CD4-positive, CD25-positive, alpha-beta regulatory T cell (primary cell): ENCODE measurements around the gene NTRK3. TPM values are rescaled to one million over a fixed set of nuclear protein-coding genes. Genes with fewer than 3 reads are reported as not detected.

Source experiments
- ATAC-seq, 2 donors: fragments of 150-1000 bp; cut with Tn5 transposase; one replicate each; pipeline ENCODE4 v1.10.0; 2021; ENCODE audit warnings: low read depth in 2 of 2, moderate number of reproducible peaks in 2 of 2, moderate library complexity in 1 of 2
- DNase-seq, 3 donors: peaks; one replicate each; pipeline versions ENCODE4 v3.0.0 to v3.0.0-alpha.2; 2012 to 2022; ENCODE audit warnings: mixed read lengths in 1 of 3
- H3K27ac ChIP-seq: one replicate; pipeline ENCODE4 v1.7.0; 2013; ENCODE audit warnings: mild to moderate bottlenecking, low read length; ENCODE audit not compliant: insufficient read depth, poor library complexity, severe bottlenecking
- H3K27me3 ChIP-seq: one replicate; pipeline ENCODE4 v1.7.0; 2013; ENCODE audit warnings: low read length; ENCODE audit not compliant: control insufficient read depth, insufficient read depth
- H3K36me3 ChIP-seq: one replicate; pipeline ENCODE4 v1.7.0; 2013; ENCODE audit warnings: mild to moderate bottlenecking, low read length, moderate library complexity; ENCODE audit not compliant: control insufficient read depth, insufficient read depth
- H3K4me1 ChIP-seq: 2 replicates; pipeline ENCODE4 v1.7.0; 2013; ENCODE audit warnings: mild to moderate bottlenecking, low read length; ENCODE audit not compliant: insufficient read depth, control insufficient read depth, poor library complexity, severe bottlenecking
- H3K4me3 ChIP-seq: one replicate; pipeline ENCODE4 v1.7.0; 2013; ENCODE audit warnings: low read depth, mild to moderate bottlenecking, low read length, moderate library complexity
- H3K9me3 ChIP-seq, 2 experiments: 1 replicate in 1 of 2; 2 replicates in 1 of 2; pipeline ENCODE4 v1.7.0; 2013; ENCODE audit warnings: low read length in 2 of 2, mild to moderate bottlenecking in 1 of 2, moderate library complexity in 1 of 2; ENCODE audit not compliant: control insufficient read depth in 2 of 2
- H3K27ac Mint-ChIP-seq, 3 donors: one replicate each; pipeline ENCODE4 v1.8.0; 2020 to 2022; ENCODE audit warnings: mild to moderate bottlenecking in 3 of 3, mixed read lengths in 3 of 3, moderate library complexity in 2 of 3
- H3K27me3 Mint-ChIP-seq: one replicate; pipeline ENCODE4 v1.8.0; 2022; ENCODE audit warnings: mild to moderate bottlenecking, mixed read lengths
- H3K36me3 Mint-ChIP-seq: one replicate; pipeline ENCODE4 v1.8.0; 2020; ENCODE audit warnings: mixed read lengths
- H3K4me1 Mint-ChIP-seq, 4 donors: one replicate each; pipeline ENCODE4 v1.8.0; 2020 to 2022; ENCODE audit warnings: mixed read lengths in 4 of 4, mild to moderate bottlenecking in 1 of 4
- H3K4me3 Mint-ChIP-seq, 4 donors: one replicate each; pipeline ENCODE4 v1.8.0; 2020 to 2022; ENCODE audit warnings: mild to moderate bottlenecking in 4 of 4, mixed read lengths in 4 of 4, moderate library complexity in 3 of 4
- H3K9me3 Mint-ChIP-seq, 7 donors: one replicate each; pipeline ENCODE4 v1.8.0; 2020 to 2022; ENCODE audit warnings: mixed read lengths in 7 of 7, mild to moderate bottlenecking in 3 of 7, moderate library complexity in 2 of 7
- polyA plus RNA-seq, 4 donors: library from polyadenylated mRNA; unstranded; fragments of 300-500 nt; fragmentation: Illumina TruSeq; gene quantifications; one replicate each; pipeline ENCODE4 v1.2.3, GENCODE V29; 2021
- total RNA-seq: library from RNA; stranded (reverse); gene quantifications from one replicate; pipeline ENCODE4 v1.2.3, GENCODE V29; 2022

NTRK3 gene
- total and polyA plus RNA-seq, 5 donors from 2014 or later: not detected

DNA sequence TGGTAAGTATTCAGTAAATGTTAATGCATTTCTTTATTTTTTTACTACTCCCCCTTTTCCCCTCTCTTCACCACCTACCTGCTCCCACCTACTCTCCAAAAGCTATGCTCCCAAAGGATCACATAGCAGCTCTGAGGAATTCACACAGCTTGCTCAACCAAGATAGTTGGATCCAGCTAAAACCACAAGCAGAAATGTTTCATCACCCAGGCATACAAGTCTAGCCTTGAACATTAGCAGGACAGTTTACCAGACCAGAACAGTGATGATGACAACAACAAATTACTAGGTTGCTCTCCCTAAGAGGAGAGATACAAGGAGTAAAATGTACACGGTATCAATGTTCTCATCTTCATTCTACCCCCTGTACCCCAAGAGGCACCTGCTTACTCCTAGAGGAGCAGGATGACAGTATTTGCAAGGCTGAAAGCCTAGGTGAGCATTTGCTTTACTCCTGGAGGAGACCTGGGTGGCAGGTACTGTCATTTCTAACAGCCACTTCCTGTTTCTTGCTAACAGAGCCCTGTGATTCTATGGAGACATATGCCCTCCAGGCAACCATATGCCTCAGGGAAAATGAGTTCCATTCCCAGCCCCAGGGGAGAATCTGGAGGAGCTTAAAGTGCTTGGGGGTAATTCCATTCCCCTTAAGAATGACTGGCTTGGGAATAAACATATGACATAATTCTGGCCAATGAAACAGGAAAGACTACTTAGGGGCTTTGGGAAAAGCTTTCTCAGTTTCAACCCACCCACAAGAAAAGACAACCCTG lies 237.5 kb downstream of the NTRK3 start:
- Mint-ChIP-seq H3K4me1 (no peaks in the 10 kb centered on the region), H3K27ac (no peak overlapping the region), H3K9me3 (peaks cover 0 to 3% (median 0%) of the 10 kb centered on the region in 7 donors), H3K4me3 (no peak overlapping the region), H3K36me3 (no peaks in the 10 kb centered on the region), H3K27me3 (no peaks in the 10 kb centered on the region)
- no peak overlapping the region for H3K27ac ChIP-seq
- H3K9me3 ChIP-seq: no peaks in the 10 kb centered on the region
- no peaks in the 10 kb centered on the region for H3K27me3 ChIP-seq
- no peaks in the 10 kb centered on the region for H3K4me1 ChIP-seq
- no peak overlapping the region for H3K4me3 ChIP-seq
- no peaks in the 10 kb centered on the region for H3K36me3 ChIP-seq
- ATAC-seq: no peak
- no peak for DNase-seq

DNA sequence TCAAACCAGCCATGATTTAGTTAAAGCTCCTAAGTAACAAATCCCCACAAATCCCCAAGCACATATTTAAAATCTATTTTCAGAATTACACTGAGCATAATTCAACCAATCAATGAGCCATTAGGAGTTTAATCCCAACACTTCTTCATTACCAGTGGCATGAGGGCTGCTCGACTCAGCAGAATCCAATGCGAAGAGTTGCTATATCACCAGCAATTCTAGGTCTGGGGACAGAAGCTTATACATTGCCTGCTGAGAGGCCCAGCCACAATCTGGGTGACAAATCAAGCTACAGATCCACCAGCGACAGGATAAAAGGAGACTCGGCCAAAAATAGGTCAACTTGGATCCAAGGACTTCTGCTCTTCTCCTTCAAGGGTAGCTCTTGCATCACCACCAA lies 238.8 kb downstream of the NTRK3 start:
- Mint-ChIP-seq H3K27ac (no peak overlapping the region), H3K27me3 (no peaks in the 10 kb centered on the region), H3K4me1 (no peaks in the 10 kb centered on the region), H3K36me3 (no peaks in the 10 kb centered on the region), H3K4me3 (no peak overlapping the region), H3K9me3 (peaks cover 0 to 3% (median 0%) of the 10 kb centered on the region in 7 donors)
- ATAC-seq (no peak), DNase-seq (no peak)
- Histone ChIP-seq H3K27me3 (no peaks in the 10 kb centered on the region), H3K36me3 (no peaks in the 10 kb centered on the region), H3K27ac (no peak overlapping the region), H3K4me1 (no peaks in the 10 kb centered on the region), H3K4me3 (no peak overlapping the region), H3K9me3 (no peaks in the 10 kb centered on the region)

GRCh38 chr15:88016406-88016805 lies 240.1 kb downstream of the NTRK3 start:
- no peak overlapping the region for H3K4me3 Mint-ChIP-seq
- H3K36me3 Mint-ChIP-seq: no peaks in the 10 kb centered on the region
- no peaks in the 10 kb centered on the region for H3K4me1 Mint-ChIP-seq
- no peak for ATAC-seq
- no peaks in the 10 kb centered on the region for H3K36me3 ChIP-seq
- peaks cover 0 to 3% (median 0%) of the 10 kb centered on the region in 7 donors for H3K9me3 Mint-ChIP-seq
- no peaks in the 10 kb centered on the region for H3K4me1 ChIP-seq
- H3K27me3 Mint-ChIP-seq: no peaks in the 10 kb centered on the region
- H3K27ac Mint-ChIP-seq: no peak overlapping the region
- no peaks in the 10 kb centered on the region for H3K9me3 ChIP-seq
- no peak overlapping the region for H3K4me3 ChIP-seq
- no peak for DNase-seq
- no peak overlapping the region for H3K27ac ChIP-seq
- no peaks in the 10 kb centered on the region for H3K27me3 ChIP-seq

DNA sequence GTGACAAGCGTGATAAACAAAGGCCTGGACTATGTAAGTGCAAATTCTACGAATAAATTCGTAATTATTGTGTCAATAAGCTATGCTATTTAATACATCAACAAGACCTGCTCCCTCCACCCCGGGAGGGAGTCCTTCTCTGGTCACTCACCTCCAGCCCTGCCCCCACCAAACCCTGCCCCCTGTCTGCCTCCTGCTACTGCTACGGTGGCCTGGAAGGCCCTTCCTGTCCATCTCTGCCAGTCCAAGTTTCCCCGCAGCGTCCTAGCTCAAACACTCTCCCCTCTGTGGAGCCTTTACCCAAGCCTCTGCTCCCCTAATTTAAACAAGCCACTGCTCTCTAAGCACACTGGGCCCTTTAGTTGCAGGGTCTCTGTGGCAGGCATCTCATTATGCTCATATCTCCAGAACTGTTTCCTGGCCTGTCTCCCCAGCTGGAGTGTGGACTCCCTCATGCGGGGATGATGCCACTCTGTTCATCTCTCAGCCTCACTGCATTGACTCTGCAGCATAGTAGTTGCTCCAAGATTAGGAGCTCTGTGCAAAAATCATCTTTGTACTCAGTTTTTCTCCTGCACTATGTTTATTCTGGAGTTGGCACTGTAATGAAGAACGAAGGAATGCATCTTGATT lies 241.2 kb downstream of the NTRK3 start:
- Mint-ChIP-seq H3K27me3 (no peaks in the 10 kb centered on the region), H3K9me3 (peaks cover 0 to 3% (median 0%) of the 10 kb centered on the region in 7 donors), H3K36me3 (no peaks in the 10 kb centered on the region), H3K27ac (no peak overlapping the region), H3K4me1 (no peaks in the 10 kb centered on the region), H3K4me3 (no peak overlapping the region)
- ATAC-seq (no peak), DNase-seq (no peak)
- Histone ChIP-seq H3K4me1 (no peaks in the 10 kb centered on the region), H3K4me3 (no peak overlapping the region), H3K27me3 (no peaks in the 10 kb centered on the region), H3K27ac (no peak overlapping the region), H3K36me3 (no peaks in the 10 kb centered on the region), H3K9me3 (no peaks in the 10 kb centered on the region)

- ATAC-seq: no peak
Measured at GRCh38 chr15:88014454-88015160, 241.9 kb downstream of the NTRK3 start.

DNA sequence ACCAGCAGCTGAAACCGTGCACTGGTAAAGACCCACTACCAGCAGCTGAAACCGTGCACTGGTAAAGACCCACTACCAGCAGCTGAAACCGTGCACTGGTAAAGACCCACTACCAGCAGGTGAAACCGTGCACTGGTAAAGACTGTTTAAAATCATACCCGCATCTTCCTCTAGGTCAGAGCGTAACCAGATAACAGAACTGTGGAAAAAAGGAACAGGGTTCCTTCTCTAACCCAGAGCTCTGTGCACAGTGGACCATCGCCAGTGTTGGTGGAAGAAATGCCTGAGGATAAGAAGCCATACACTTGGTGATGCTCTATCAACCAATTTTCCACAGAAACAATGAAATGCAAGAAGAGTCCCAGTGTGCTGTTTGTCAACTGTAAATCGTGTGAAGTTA lies 243.4 kb downstream of the NTRK3 start:
- no peak for ATAC-seq
- H3K9me3 ChIP-seq: no peaks in the 10 kb centered on the region
- Mint-ChIP-seq H3K9me3 (peaks cover 0 to 2% (median 0%) of the 10 kb centered on the region in 7 donors), H3K4me3 (no peak overlapping the region), H3K4me1 (no peaks in the 10 kb centered on the region), H3K27ac (no peak overlapping the region), H3K27me3 (no peaks in the 10 kb centered on the region), H3K36me3 (no peaks in the 10 kb centered on the region)
- H3K4me1 ChIP-seq: no peaks in the 10 kb centered on the region
- H3K27me3 ChIP-seq: no peaks in the 10 kb centered on the region
- DNase-seq: no peak
- H3K4me3 ChIP-seq: no peak overlapping the region
- H3K27ac ChIP-seq: no peak overlapping the region
- H3K36me3 ChIP-seq: no peaks in the 10 kb centered on the region

More at GRCh38 chr15:88014454-88015160, 241.9 kb downstream of the NTRK3 start:
- DNase-seq: no peak
- Histone ChIP-seq H3K4me1 (no peaks in the 10 kb centered on the region), H3K4me3 (no peak overlapping the region), H3K9me3 (no peaks in the 10 kb centered on the region), H3K36me3 (no peaks in the 10 kb centered on the region), H3K27me3 (no peaks in the 10 kb centered on the region), H3K27ac (no peak overlapping the region)
- Mint-ChIP-seq H3K4me1 (no peaks in the 10 kb centered on the region), H3K36me3 (no peaks in the 10 kb centered on the region), H3K27me3 (no peaks in the 10 kb centered on the region), H3K4me3 (no peak overlapping the region), H3K27ac (no peak overlapping the region), H3K9me3 (peaks cover 0 to 3% (median 0%) of the 10 kb centered on the region in 7 donors)

DNA sequence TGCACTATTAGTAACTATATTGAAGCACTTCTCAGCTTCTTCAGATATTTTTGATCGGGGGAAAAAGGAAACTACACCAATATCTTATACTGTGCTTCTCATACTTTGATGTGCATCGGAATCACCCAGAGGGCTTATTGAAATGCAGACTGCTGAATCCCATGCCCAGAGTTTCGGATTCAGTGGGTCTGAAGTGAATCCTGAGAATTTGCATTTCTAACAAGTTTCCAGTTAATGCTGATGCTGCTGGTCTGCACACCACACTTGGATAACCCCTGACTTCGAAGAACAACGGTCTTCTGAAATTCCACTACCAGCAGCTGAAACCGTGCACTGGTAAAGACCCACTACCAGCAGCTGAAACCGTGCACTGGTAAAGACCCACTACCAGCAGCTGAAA lies 243.9 kb downstream of the NTRK3 start:
- H3K9me3 ChIP-seq: no peaks in the 10 kb centered on the region
- DNase-seq (no peak), ATAC-seq (no peak)
- Mint-ChIP-seq H3K27ac (no peak overlapping the region), H3K4me1 (no peaks in the 10 kb centered on the region), H3K36me3 (no peaks in the 10 kb centered on the region), H3K4me3 (no peak overlapping the region), H3K9me3 (peaks cover 0 to 2% (median 0%) of the 10 kb centered on the region in 7 donors), H3K27me3 (no peaks in the 10 kb centered on the region)
- no peak overlapping the region for H3K27ac ChIP-seq
- H3K36me3 ChIP-seq: no peaks in the 10 kb centered on the region
- H3K4me1 ChIP-seq: no peaks in the 10 kb centered on the region
- H3K4me3 ChIP-seq: no peak overlapping the region
- no peaks in the 10 kb centered on the region for H3K27me3 ChIP-seq
